Measurements from ENCODE around the gene MME. TPM values are rescaled to one million over a fixed set of nuclear protein-coding genes. Genes with fewer than 3 reads are reported as not detected.

MME gene
- total RNA-seq, 1 donor: 1.7 TPM

DNA sequence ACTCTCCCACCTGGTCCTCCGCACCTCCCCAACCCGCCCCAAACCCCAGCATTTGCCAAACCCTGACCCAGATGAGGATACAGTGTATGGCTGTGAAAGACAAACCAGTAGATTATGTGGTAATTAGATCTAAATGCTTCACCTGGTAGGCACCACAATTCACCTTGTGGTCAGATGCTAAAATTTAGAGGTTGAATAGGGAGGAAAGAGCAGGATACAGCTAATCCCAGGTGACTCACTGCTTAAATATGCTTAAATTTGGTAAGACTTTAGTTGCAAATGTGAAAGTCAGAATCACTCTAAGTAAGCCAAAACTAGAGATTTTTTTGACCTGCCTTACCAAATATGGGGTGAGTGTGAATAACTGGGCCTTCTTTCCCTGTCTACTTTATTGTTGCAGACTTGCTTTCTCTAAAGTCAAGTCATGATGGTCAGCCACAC lies 105.5 kb downstream of the MME start:
- Histone ChIP-seq H3K27me3 (ENCODE audit: insufficient read depth, low read length) (no peaks in the 10 kb centered on the region), H3K4me3 (ENCODE audit: low read length) (no peak overlapping the region), H3K4me1 (ENCODE audit: insufficient read depth, low read length) (peaks cover 5% of the 10 kb centered on the region), H3K9me3 (ENCODE audit: low read depth, low read length) (no peaks in the 10 kb centered on the region)

- Histone ChIP-seq H3K9me3 (ENCODE audit: low read depth, low read length) (no peaks in the 10 kb centered on the region), H3K4me3 (ENCODE audit: low read length) (no peak overlapping the region), H3K4me1 (ENCODE audit: insufficient read depth, low read length) (peaks cover 5% of the 10 kb centered on the region), H3K27me3 (ENCODE audit: insufficient read depth, low read length) (no peaks in the 10 kb centered on the region)
These were observed 107.9 kb downstream of the MME start for GRCh38 chr3:155188031-155188430.

GRCh38 chr3:155189478-155189877 lies 109.4 kb downstream of the MME start:
- H3K4me3 ChIP-seq (ENCODE audit: low read length): no peak overlapping the region
- peaks cover 2% of the 10 kb centered on the region for H3K4me1 ChIP-seq (ENCODE audit: insufficient read depth, low read length)

DNA sequence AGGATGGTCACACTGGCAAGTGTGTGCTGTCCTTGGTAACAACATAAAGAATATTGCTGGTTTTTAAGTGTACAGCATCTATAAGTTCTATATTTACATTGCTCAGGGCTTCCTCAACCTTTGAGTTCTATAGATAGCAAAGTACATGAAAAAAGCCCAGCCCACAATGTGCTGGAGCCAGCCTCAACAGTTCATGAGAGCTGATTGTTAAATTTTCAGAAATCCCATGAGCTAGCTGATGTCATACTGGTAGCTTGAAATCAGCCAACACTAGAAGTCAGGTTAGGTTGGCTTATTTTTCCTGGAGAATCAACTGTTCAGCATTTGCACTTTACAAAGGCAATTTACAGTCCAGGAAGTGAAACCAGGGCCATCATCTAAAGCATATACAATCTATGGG lies 110.6 kb downstream of the MME start:
- Histone ChIP-seq H3K4me3 (ENCODE audit: low read length) (no peak overlapping the region), H3K4me1 (ENCODE audit: insufficient read depth, low read length) (no peaks in the 10 kb centered on the region), H3K27me3 (ENCODE audit: insufficient read depth, low read length) (no peaks in the 10 kb centered on the region), H3K9me3 (ENCODE audit: low read depth, low read length) (no peaks in the 10 kb centered on the region)

More at GRCh38 chr3:155189478-155189877, 109.4 kb downstream of the MME start:
- no peaks in the 10 kb centered on the region for H3K9me3 ChIP-seq (ENCODE audit: low read depth, low read length)
- no peaks in the 10 kb centered on the region for H3K27me3 ChIP-seq (ENCODE audit: insufficient read depth, low read length)

DNA sequence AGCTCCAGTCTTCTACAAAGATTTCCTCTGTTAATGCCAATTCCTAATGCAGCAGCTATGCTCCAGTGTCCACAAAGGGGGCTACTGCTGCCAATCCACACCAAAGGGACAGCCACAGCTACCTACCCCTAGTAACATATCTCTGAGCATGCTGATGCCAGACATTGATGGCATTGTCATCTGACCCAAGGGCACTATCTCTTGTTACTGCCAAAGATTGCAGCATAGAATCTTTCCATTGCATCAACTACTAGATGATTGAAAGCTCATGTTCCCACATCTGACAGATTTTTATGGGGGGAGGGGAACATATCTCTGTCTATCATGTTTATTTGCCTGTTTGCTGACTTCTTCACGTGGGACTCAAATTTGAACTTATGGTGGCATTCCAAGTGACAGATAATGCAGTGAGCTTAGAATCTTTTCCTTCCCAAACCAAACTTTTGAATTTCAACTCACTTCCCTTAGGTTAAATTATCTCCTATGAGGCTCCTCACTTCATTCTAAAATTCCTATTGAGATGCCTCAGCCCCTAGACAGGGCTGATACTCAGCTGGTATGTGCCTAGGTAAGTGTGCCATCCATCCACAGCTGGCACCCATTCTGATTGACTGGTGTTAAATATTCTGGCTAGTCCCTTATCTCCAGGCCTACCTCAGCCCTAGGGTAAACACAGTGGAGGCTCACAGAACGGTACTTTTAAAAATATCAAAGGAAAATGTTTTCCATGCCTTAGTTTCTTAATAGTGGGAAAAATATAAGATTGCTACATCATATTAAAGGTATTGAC lies 113.0 kb downstream of the MME start:
- Histone ChIP-seq H3K4me1 (ENCODE audit: insufficient read depth, low read length) (no peaks in the 10 kb centered on the region), H3K4me3 (ENCODE audit: low read length) (no peak overlapping the region), H3K27me3 (ENCODE audit: insufficient read depth, low read length) (no peaks in the 10 kb centered on the region), H3K9me3 (ENCODE audit: low read depth, low read length) (no peaks in the 10 kb centered on the region)

DNA sequence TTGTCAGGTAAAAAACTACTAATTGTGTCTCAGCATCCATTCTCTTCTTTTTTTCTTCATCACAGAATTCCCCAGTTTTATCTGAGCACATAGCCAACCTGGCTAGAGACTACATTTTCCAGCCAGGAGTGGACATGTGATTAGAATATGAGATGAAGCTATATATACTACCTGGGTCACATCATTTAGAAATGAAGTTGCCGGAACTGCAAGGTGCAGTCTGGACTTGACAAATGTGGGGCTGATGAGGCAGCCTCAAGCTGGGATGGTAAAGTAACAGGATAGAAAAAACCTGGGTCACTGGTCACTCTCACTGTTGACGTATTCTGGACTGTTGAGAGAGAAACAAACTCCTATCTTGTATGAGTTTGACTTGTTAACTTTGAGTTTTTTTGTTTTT lies 113.7 kb downstream of the MME start:
- Histone ChIP-seq H3K27me3 (ENCODE audit: insufficient read depth, low read length) (no peaks in the 10 kb centered on the region), H3K4me3 (ENCODE audit: low read length) (no peak overlapping the region), H3K4me1 (ENCODE audit: insufficient read depth, low read length) (no peaks in the 10 kb centered on the region), H3K9me3 (ENCODE audit: low read depth, low read length) (no peaks in the 10 kb centered on the region)

DNA sequence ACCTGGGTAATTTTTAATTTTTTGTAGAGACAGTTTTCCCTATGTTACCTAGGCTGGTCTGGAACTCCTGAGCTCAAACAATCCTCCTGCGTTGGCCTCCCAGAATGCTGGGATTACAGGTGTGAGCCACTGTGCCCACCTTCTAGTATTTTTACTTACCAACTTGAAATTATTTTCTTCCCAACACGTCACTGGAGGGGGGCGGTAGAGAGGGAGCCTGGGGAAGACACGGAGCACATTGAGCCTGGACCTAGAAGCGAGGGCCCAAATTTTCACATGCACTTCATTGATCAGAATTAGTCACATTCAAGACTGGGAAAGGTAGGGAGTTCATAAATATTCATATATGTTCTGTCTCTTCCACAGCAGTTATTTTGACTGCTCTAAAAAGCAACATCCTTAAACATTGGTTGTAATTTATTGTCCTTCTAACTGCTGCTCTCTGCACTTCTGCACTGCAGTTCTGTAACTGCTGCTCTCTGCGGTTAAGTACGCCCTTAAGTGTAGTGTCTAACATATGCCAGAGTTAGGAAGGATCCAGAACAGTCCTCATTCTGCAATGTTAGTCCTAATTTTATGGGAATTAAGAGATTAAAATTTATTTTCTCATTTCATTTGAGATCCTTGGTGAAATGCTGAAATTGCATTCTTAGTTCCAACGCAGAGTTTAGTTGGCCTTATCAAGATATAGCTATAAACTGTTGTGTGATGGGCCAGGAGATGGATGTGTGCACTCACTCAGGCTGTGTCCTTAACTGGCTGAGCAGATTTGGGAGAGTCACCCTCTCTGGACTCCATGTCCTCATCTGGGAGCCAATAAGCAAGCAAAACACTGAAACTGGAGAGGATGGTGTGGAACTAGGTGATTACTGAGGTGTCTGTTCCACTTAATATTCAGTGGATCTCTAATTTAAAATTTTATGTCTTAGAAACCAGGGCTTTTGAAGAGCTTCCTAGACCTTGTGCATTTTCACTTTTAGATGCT lies 115.1 kb downstream of the MME start:
- H3K4me3 ChIP-seq (ENCODE audit: low read length): no peak overlapping the region
- H3K4me1 ChIP-seq (ENCODE audit: insufficient read depth, low read length): no peaks in the 10 kb centered on the region
- H3K9me3 ChIP-seq (ENCODE audit: low read depth, low read length): no peaks in the 10 kb centered on the region
- no peaks in the 10 kb centered on the region for H3K27me3 ChIP-seq (ENCODE audit: insufficient read depth, low read length)

- no peaks in the 10 kb centered on the region for H3K4me1 ChIP-seq (ENCODE audit: insufficient read depth, low read length)
- no peaks in the 10 kb centered on the region for H3K27me3 ChIP-seq (ENCODE audit: insufficient read depth, low read length)
- no peak overlapping the region for H3K4me3 ChIP-seq (ENCODE audit: low read length)
- no peaks in the 10 kb centered on the region for H3K9me3 ChIP-seq (ENCODE audit: low read depth, low read length)
These were observed 116.3 kb downstream of the MME start for GRCh38 chr3:155196131-155197021.

GRCh38 chr3:155197786-155198185 lies 117.7 kb downstream of the MME start:
- H3K4me1 ChIP-seq (ENCODE audit: insufficient read depth, low read length): no peaks in the 10 kb centered on the region
- H3K9me3 ChIP-seq (ENCODE audit: low read depth, low read length): no peaks in the 10 kb centered on the region
- no peak overlapping the region for H3K4me3 ChIP-seq (ENCODE audit: low read length)
- no peaks in the 10 kb centered on the region for H3K27me3 ChIP-seq (ENCODE audit: insufficient read depth, low read length)

DNA sequence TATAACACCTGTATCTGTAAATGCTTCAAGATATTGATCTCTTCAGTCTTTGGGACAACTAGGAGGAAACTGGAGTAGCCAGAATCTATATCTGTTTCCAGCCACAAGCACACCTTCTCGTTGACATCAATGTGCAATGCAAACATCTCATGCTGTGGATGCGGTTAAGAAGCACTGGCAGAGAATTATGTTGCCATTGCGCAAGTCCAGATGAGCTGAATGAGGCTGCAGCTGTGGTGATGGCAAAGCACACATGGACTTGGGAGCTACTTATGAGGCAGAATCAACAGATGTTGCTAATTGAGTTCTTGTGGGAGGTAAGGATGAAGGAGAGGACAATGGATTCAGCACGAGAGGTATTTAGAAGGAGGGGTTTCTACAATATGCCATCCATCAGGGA lies 122.5 kb downstream of the MME start:
- no peak overlapping the region for H3K4me3 ChIP-seq (ENCODE audit: low read length)
- no peaks in the 10 kb centered on the region for H3K9me3 ChIP-seq (ENCODE audit: low read depth, low read length)
- no peaks in the 10 kb centered on the region for H3K4me1 ChIP-seq (ENCODE audit: insufficient read depth, low read length)
- no peaks in the 10 kb centered on the region for H3K27me3 ChIP-seq (ENCODE audit: insufficient read depth, low read length)

- Histone ChIP-seq H3K4me1 (ENCODE audit: insufficient read depth, low read length) (no peaks in the 10 kb centered on the region), H3K27me3 (ENCODE audit: insufficient read depth, low read length) (no peaks in the 10 kb centered on the region), H3K4me3 (ENCODE audit: low read length) (no peak overlapping the region)
These were observed 124.7 kb downstream of the MME start for GRCh38 chr3:155204851-155205250.

GRCh38 chr3:155208183-155208800 lies 128.2 kb downstream of the MME start:
- Histone ChIP-seq H3K4me1 (ENCODE audit: insufficient read depth, low read length) (no peaks in the 10 kb centered on the region), H3K27me3 (ENCODE audit: insufficient read depth, low read length) (no peaks in the 10 kb centered on the region), H3K4me3 (ENCODE audit: low read length) (no peak overlapping the region), H3K9me3 (ENCODE audit: low read depth, low read length) (no peaks in the 10 kb centered on the region)

More at GRCh38 chr3:155204851-155205250, 124.7 kb downstream of the MME start:
- no peaks in the 10 kb centered on the region for H3K9me3 ChIP-seq (ENCODE audit: low read depth, low read length)

DNA sequence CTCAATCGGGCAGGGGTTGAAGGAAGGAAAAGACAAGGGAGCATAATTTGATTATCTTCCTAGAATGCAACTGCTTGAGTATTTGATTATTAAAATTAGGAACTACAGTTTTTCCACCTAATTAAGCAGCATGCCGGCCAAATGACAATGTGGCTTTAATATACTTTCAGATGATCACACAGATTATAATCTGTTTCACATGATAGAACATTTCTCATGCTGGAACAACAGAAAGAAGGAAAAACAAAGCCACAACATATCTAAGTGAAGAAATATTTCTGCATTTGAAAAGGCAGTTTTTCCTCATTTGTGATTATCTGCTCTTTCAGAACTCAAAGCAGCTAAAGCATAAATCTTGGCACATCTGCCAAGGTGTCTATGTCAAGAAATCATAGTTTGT lies 130.6 kb downstream of the MME start:
- Histone ChIP-seq H3K9me3 (ENCODE audit: low read depth, low read length) (no peaks in the 10 kb centered on the region), H3K27me3 (ENCODE audit: insufficient read depth, low read length) (no peaks in the 10 kb centered on the region), H3K4me3 (ENCODE audit: low read length) (no peak overlapping the region), H3K4me1 (ENCODE audit: insufficient read depth, low read length) (no peaks in the 10 kb centered on the region)

- H3K4me1 ChIP-seq (ENCODE audit: insufficient read depth, low read length): no peaks in the 10 kb centered on the region
- H3K4me3 ChIP-seq (ENCODE audit: low read length): no peak overlapping the region
- H3K27me3 ChIP-seq (ENCODE audit: insufficient read depth, low read length): no peaks in the 10 kb centered on the region
- H3K9me3 ChIP-seq (ENCODE audit: low read depth, low read length): no peaks in the 10 kb centered on the region
These were observed 131.1 kb downstream of the MME start for GRCh38 chr3:155211266-155211665.

Measured in mononuclear cell (primary cell).